ENCODE results near the gene ZDHHC13. TPM values are rescaled to one million over a fixed set of nuclear protein-coding genes. Genes with fewer than 3 reads are reported as not detected.
"Not testable (repeated sequence)": the region's sequence is repeated elsewhere in the genome, so short reads cannot be mapped to it uniquely, and the experiment has no call there.

The ZDHHC13 gene
- total RNA-seq, 1 experiment from 2014 or later: 21.8 TPM

- intact Hi-C loops (cut with micrococcal nuclease); H3K27ac ChIP-seq (ENCODE audit: low read depth, low read length); BruUV-seq (replicated peaks); H3K79me2 ChIP-seq (ENCODE audit: insufficient read depth, low read length); H2AFZ ChIP-seq (ENCODE audit: low read depth, low read length, poor library complexity, severe bottlenecking); RAD21 ChIA-PET (ENCODE audit: low non-redundant PET in 1 of 2, low total read pairs in 2 of 2, uncharacterized antibody in 2 of 2, unreplicated experiment in 2 of 2); H3K9me3 ChIP-seq (ENCODE audit: control insufficient read depth in 1 of 2, insufficient read depth in 1 of 2, low read depth in 1 of 2, low read length in 2 of 2); H4K20me1 ChIP-seq (ENCODE audit: insufficient read depth); DNase-seq (ENCODE audit: low read depth, low spot score); H3K9me2 ChIP-seq (ENCODE audit: insufficient read depth); ATAC-seq; H3K4me1 ChIP-seq (ENCODE audit: control insufficient read depth in 1 of 2, insufficient read depth in 2 of 2, low read length in 2 of 2); H3K27me3 ChIP-seq (ENCODE audit: insufficient read depth, low read length); H3K36me3 ChIP-seq (ENCODE audit: control insufficient read depth in 1 of 2, insufficient read depth in 2 of 2, low read length in 2 of 2); H3K4me2 ChIP-seq (ENCODE audit: low read length); CTCF ChIA-PET; POLR2A ChIA-PET; H3K9ac ChIP-seq (ENCODE audit: low read length); H3K4me3 ChIP-seq (replicated peaks in 1 of 2; ENCODE audit: low read depth in 1 of 2, low read length in 2 of 2): not testable (repeated sequence)
These were observed 19.9 kb downstream of the ZDHHC13 start for GRCh38 chr11:19136884-19137283.

GRCh38 chr11:19145319-19145718, 28.4 kb downstream of the ZDHHC13 start:
- Histone ChIP-seq H4K20me1 (ENCODE audit: insufficient read depth) (no peaks in the 10 kb centered on the region), H3K9me3 (ENCODE audit: control insufficient read depth in 1 of 2, insufficient read depth in 1 of 2, low read depth in 1 of 2, low read length in 2 of 2) (no peaks in the 10 kb centered on the region), H3K4me1 (ENCODE audit: control insufficient read depth in 1 of 2, insufficient read depth in 2 of 2, low read length in 2 of 2) (no peaks in the 10 kb centered on the region), H3K79me2 (ENCODE audit: insufficient read depth, low read length) (no peaks in the 10 kb centered on the region), H3K9ac (ENCODE audit: low read length) (no peak overlapping the region), H2AFZ (ENCODE audit: low read depth, low read length, poor library complexity, severe bottlenecking) (no peak overlapping the region), H3K27me3 (ENCODE audit: insufficient read depth, low read length) (no peaks in the 10 kb centered on the region), H3K9me2 (ENCODE audit: insufficient read depth) (no peaks in the 10 kb centered on the region), H3K27ac (ENCODE audit: low read depth, low read length) (no peak overlapping the region), H3K4me3 (replicated peaks in 1 of 2; ENCODE audit: low read depth in 1 of 2, low read length in 2 of 2) (no peak overlapping the region), H3K36me3 (ENCODE audit: control insufficient read depth in 1 of 2, insufficient read depth in 2 of 2, low read length in 2 of 2) (peaks cover 4 to 6% of the 10 kb centered on the region in 2 experiments; a peak in 2 of 4 replicates), H3K4me2 (ENCODE audit: low read length) (no peak overlapping the region)
- no peak for DNase-seq (ENCODE audit: low read depth, low spot score)
- ChIA-PET POLR2A (no interaction called here), CTCF (no interaction called here), RAD21 (ENCODE audit: low non-redundant PET in 1 of 2, low total read pairs in 2 of 2, uncharacterized antibody in 2 of 2, unreplicated experiment in 2 of 2) (no interaction called here)
- no TSS peak for BruUV-seq (replicated peaks)
- intact Hi-C loops (cut with micrococcal nuclease): no loop called here
- no peak for ATAC-seq
- TF ChIP-seq ZFX (IDR thresholded peaks at IDR 0.05) (no peak), POLR2AphosphoS5 (IDR thresholded peaks at IDR 0.05; ENCODE audit: low read depth, low read length) (no peak), CEBPB (IDR thresholded peaks at IDR 0.05; ENCODE audit: low read depth) (no peak), EZH2 (IDR thresholded peaks at IDR 0.05) (no peak), POLR2A (IDR thresholded peaks at IDR 0.05; ENCODE audit: borderline replicate concordance, extremely low read depth, insufficient read depth, insufficient read length) (no peak), SIN3A (IDR thresholded peaks at IDR 0.05; ENCODE audit: low read depth) (no peak), REST (IDR thresholded peaks at IDR 0.05; ENCODE audit: low read depth) (no peak)
- TF ChIP-seq, protein P1, sequence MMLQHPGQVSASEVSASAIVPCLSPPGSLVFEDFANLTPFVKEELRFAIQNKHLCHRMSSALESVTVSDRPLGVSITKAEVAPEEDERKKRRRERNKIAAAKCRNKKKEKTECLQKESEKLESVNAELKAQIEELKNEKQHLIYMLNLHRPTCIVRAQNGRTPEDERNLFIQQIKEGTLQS (IDR thresholded peaks at IDR 0.05): no peak
- TF ChIP-seq, protein P2, sequence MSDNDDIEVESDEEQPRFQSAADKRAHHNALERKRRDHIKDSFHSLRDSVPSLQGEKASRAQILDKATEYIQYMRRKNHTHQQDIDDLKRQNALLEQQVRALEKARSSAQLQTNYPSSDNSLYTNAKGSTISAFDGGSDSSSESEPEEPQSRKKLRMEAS (IDR thresholded peaks at IDR 0.05): no peak

Measured in HCT116 (cell line).